Kidney (tissue), 14 donors: ENCODE results near the gene LZTFL1. TPM values are rescaled to one million over a fixed set of nuclear protein-coding genes. Genes with fewer than 3 reads are reported as not detected.

Experiments used
- DNase-seq, 5 donors: peaks; one replicate each; pipeline ENCODE4 v3.0.0-alpha.2; 2013 to 2020
- FAIRE-seq: peaks from 2 replicates; lab custom pipeline; 2012; peaks lifted over from hg19 to GRCh38; lab: Jason Lieb, UNC
- H3K27ac ChIP-seq, 2 donors: one replicate each; pipeline ENCODE4 v1.7.0; 2013; ENCODE audit warnings: low read depth in 2 of 2, low read length in 2 of 2, inconsistent platforms in 1 of 2
- H3K27me3 ChIP-seq: one replicate; pipeline ENCODE4 v1.7.1; 2013; ENCODE audit warnings: low read length, inconsistent platforms; ENCODE audit not compliant: control insufficient read depth, insufficient read depth
- H3K36me3 ChIP-seq, 3 donors: one replicate each; pipeline versions ENCODE4 v1.7.0 to v1.7.1; 2013; ENCODE audit warnings: low read length in 3 of 3, control low read depth in 1 of 3, inconsistent platforms in 1 of 3; ENCODE audit not compliant: insufficient read depth in 3 of 3, control insufficient read depth in 2 of 3
- H3K4me1 ChIP-seq, 3 donors: one replicate each; pipeline versions ENCODE4 v1.7.0 to v1.7.1; 2013; ENCODE audit warnings: low read length in 3 of 3, inconsistent platforms in 1 of 3, low read depth in 1 of 3; ENCODE audit not compliant: control insufficient read depth in 2 of 3, insufficient read depth in 2 of 3
- H3K4me3 ChIP-seq, 3 donors: one replicate each; pipeline versions ENCODE4 v1.7.0 to v1.8.1; 2013; ENCODE audit warnings: low read length in 3 of 3, control low read depth in 1 of 3, inconsistent platforms in 1 of 3
- H3K9ac ChIP-seq, 3 donors: one replicate each; pipeline versions ENCODE4 v1.7.0 to v1.7.1; 2013; ENCODE audit warnings: low read length in 3 of 3, control low read depth in 1 of 3, inconsistent platforms in 1 of 3
- H3K9me3 ChIP-seq, 3 donors: one replicate each; pipeline versions ENCODE4 v1.7.0 to v1.7.1; 2013; ENCODE audit warnings: low read length in 3 of 3, control low read depth in 1 of 3, inconsistent platforms in 1 of 3; ENCODE audit not compliant: control insufficient read depth in 2 of 3, insufficient read depth in 1 of 3
- intact Hi-C: fragments of 100-400 bp; cut with DNase I; formaldehyde crosslinking; loops from one replicate; pipeline ENCODE4 v1.11.1; 2022
- polyA plus RNA-seq: library from polyadenylated mRNA; stranded (reverse); fragments of 350-450 nt; fragmentation: Illumina TruSeq; extraction: RNeasy Lipid Tissue Mini Kit (QIAGEN cat#74804); gene quantifications from one replicate; pipeline ENCODE4 v1.2.3, GENCODE V29; 2014; ENCODE audit warnings: low read depth, low replicate concordance; ENCODE audit not compliant: insufficient read depth
- total RNA-seq: library from RNA; stranded (reverse); fragmentation: NEBNext Ultra II Directional; extraction: Animal tissue kit (Norgen Biotek cat#: 25700); gene quantifications from one replicate; pipeline ENCODE4 v1.2.1, GENCODE V29; 2021
- TF ChIP-seq, protein P1 (sequence below): IDR thresholded peaks from 3 replicates; pipeline ENCODE4 v1.5.1; 2012; ENCODE audit warnings: mild to moderate bottlenecking, moderate library complexity, borderline replicate concordance; ENCODE audit not compliant: insufficient read depth; ENCODE audit errors: extremely low read depth
- donor health status: control.
- donor health status: control.
- donor health status: control.
- donor health status: control.
- donor health status: control.
- donor health status: DM: yes; HTN: yes; CAD: no.
- donor health status: Normal renal cell carcinoma (clear cell type).

LZTFL1 gene
- total and polyA plus RNA-seq, 2 donors from 2014 or later, result 13.9 to 30.9 TPM

DNA sequence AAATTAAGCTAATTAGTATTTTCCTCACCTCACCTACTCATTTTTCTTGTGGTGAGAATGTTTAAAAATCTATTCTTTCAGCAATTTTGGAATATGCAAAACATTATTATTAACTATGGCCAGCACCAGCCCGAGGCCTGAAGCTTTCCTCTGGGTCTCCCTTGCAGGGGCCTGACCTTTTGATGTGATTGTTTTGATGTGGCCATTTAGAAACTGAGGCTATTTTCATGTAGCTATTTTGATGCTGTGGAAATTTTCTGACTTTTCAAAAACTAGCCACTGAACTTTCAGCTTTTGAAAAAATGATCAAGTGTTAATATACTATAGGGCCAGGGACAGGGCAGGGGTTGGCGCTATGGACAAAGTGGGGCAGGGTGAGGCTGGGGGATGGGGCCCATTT lies 36.2 kb upstream of the LZTFL1 start:
- no peak for FAIRE-seq
- H3K27me3 ChIP-seq, result no peaks in the 10 kb centered on the region

DNA sequence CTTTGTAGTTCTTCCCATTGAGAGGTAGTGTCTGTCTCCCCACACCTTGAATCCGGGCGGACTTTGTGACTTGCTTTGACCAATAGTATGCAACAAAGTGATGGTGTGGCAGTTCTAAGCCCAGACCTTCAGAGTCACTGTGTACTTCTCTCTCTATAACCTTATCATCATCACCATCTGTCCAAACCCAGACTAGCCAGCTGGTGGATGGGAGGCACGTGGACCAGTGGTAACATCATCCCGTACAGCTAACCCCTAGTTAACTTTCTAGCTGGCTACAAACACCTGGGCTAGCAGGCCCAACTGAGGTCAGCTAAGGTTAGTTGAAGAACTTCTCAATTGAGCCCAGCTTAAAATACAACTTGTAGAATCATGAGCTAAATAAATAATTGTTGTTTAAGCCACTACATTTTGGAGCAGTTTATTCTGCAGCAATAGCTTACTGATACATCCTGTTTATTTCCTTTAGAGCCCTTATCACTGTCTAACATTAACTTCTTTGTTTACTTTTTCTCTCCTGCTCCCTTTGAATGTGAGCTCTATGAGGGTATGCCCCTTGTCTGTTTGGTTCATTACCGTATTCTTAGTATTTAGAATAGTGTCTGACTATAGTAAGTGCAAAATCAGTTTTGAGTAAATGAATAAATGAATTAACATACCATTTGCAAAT lies 32.9 kb upstream of the LZTFL1 start:
- no peak overlapping the region for H3K4me3 ChIP-seq
- H3K9me3 ChIP-seq, result no peaks in the 10 kb centered on the region
- intact Hi-C loops, result no loop called here
- no peak overlapping the region for H3K27ac ChIP-seq
- no peaks in the 10 kb centered on the region for H3K27me3 ChIP-seq
- TF ChIP-seq, protein P1, sequence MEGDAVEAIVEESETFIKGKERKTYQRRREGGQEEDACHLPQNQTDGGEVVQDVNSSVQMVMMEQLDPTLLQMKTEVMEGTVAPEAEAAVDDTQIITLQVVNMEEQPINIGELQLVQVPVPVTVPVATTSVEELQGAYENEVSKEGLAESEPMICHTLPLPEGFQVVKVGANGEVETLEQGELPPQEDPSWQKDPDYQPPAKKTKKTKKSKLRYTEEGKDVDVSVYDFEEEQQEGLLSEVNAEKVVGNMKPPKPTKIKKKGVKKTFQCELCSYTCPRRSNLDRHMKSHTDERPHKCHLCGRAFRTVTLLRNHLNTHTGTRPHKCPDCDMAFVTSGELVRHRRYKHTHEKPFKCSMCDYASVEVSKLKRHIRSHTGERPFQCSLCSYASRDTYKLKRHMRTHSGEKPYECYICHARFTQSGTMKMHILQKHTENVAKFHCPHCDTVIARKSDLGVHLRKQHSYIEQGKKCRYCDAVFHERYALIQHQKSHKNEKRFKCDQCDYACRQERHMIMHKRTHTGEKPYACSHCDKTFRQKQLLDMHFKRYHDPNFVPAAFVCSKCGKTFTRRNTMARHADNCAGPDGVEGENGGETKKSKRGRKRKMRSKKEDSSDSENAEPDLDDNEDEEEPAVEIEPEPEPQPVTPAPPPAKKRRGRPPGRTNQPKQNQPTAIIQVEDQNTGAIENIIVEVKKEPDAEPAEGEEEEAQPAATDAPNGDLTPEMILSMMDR, result no peak
- no peaks in the 10 kb centered on the region for H3K36me3 ChIP-seq
- no peak for DNase-seq
- no peak for FAIRE-seq
- no peak overlapping the region for H3K9ac ChIP-seq
- H3K4me1 ChIP-seq, result no peaks in the 10 kb centered on the region

More for the DNA sequence above, 36.2 kb upstream of the LZTFL1 start:
- Histone ChIP-seq H3K4me3 (no peak overlapping the region), H3K4me1 (no peaks in the 10 kb centered on the region), H3K9me3 (no peaks in the 10 kb centered on the region), H3K9ac (no peak overlapping the region), H3K27ac (no peak overlapping the region), H3K36me3 (no peaks in the 10 kb centered on the region)
- no peak for DNase-seq
- intact Hi-C loops, result no loop called here
- TF ChIP-seq, protein P1, result no peak

DNA sequence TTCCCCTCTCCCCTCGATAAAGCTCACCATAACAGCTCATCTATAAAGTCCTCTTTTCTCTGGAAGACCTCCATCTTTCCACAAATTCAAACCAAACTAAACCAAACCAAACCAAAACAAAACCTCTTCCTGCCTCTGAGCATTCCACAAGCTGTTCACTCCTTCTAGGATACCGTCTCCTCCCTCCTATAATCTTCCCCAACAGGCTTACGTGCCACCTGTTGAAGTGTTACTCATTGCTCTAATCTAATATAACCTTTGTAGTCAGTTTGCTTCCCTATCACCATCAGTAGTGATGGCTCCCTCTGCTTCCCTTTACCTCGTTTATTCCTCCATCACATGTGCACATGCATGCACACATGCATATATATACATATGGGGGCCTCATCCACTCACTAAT lies 31.7 kb upstream of the LZTFL1 start:
- Histone ChIP-seq H3K9me3 (no peaks in the 10 kb centered on the region), H3K4me1 (no peaks in the 10 kb centered on the region), H3K27ac (no peak overlapping the region), H3K36me3 (no peaks in the 10 kb centered on the region), H3K9ac (no peak overlapping the region), H3K4me3 (no peak overlapping the region), H3K27me3 (no peaks in the 10 kb centered on the region)
- no peak for FAIRE-seq
- intact Hi-C loops, result no loop called here
- DNase-seq, result no peak
- TF ChIP-seq, protein P1, result no peak

DNA sequence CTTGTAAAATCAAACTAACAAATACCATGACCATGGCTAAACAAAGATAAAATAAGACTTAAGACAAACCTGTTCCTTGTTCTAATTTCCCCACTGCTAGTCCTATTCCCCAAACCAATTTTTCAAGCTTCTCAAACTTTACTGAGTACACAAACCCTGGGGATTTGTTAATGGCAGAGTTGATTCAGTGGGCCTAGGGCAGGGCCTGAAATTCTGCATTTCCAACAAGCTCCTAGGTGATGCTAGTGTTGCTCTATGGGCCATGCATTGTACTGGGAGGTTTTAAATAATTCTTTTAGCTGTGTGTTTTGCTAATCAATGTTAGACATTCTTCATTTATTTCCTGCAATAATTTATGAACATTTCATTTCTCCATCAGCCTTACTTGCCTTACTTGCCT lies 31.1 kb upstream of the LZTFL1 start:
- TF ChIP-seq, protein P1, result no peak
- Histone ChIP-seq H3K27me3 (no peaks in the 10 kb centered on the region), H3K9me3 (no peaks in the 10 kb centered on the region), H3K9ac (no peak overlapping the region), H3K27ac (no peak overlapping the region), H3K36me3 (no peaks in the 10 kb centered on the region), H3K4me1 (no peaks in the 10 kb centered on the region), H3K4me3 (no peak overlapping the region)
- DNase-seq, result no peak
- intact Hi-C loops, result no loop called here
- no peak for FAIRE-seq
